PC-3 (cell line): Measurements from ENCODE around the gene TLR1. TPM values are rescaled to one million over a fixed set of nuclear protein-coding genes. Genes with fewer than 3 reads are reported as not detected.

Source experiments
- ATAC-seq: fragments of 200-7000 bp; cut with Tn5 transposase; 2 replicates; pipeline ENCODE4 v1.9.1; 2020; ENCODE audit warnings: mild to moderate bottlenecking, moderate library complexity
- BruUV-seq: library from RNA; stranded (reverse); fragments of 400-500 nt; replicated peaks from 2 replicates; lab custom pipeline; 2021; lab: Mats Ljungman, UMichigan
- CTCF ChIA-PET: fragments of 300-600 bp; sonication (Branson Sonifier 250); formaldehyde crosslinking; loops from one replicate; lab custom pipeline; 2022; ENCODE audit warnings: antibody characterized with exemption; lab: Charles Lee
- POLR2A ChIA-PET: fragments of 300-600 bp; sonication (Branson Sonifier 250); formaldehyde crosslinking; loops from one replicate; lab custom pipeline; 2022; ENCODE audit warnings: antibody characterized with exemption; ENCODE audit not compliant: unreplicated experiment; lab: Charles Lee
- DNase-seq: peaks from one replicate; pipeline ENCODE4 v3.0.0-alpha.2; 2015
- H2AFZ ChIP-seq: fragments of 300-600 bp; sonication (generic); 2 replicates; pipeline ENCODE4 v1.6.0; 2016; ENCODE audit warnings: antibody characterized with exemption, low read length
- H3F3A ChIP-seq: fragments of 300-600 bp; sonication (generic); one replicate; pipeline ENCODE4 v1.6.0; 2017; ENCODE audit warnings: antibody characterized with exemption, low read length, control low read depth, mild to moderate bottlenecking; ENCODE audit not compliant: unreplicated experiment
- H3K27ac ChIP-seq: fragments of 300-600 bp; sonication (generic); 2 replicates; pipeline ENCODE4 v1.5.1; 2016; ENCODE audit warnings: mild to moderate bottlenecking, low read length
- H3K27me3 ChIP-seq: fragments of 300-600 bp; sonication (generic); 2 replicates; pipeline ENCODE4 v1.6.1; 2016; ENCODE audit warnings: low read length, mixed read lengths
- H3K36me3 ChIP-seq: fragments of 300-600 bp; sonication (generic); 2 replicates; pipeline ENCODE4 v1.6.1; 2016; ENCODE audit warnings: low read depth, mixed run types, low read length, mixed read lengths
- H3K4me1 ChIP-seq: fragments of 300-600 bp; sonication (generic); 2 replicates; pipeline ENCODE4 v1.5.1; 2016; ENCODE audit warnings: low read length; ENCODE audit not compliant: insufficient read depth
- H3K4me2 ChIP-seq: fragments of 300-600 bp; sonication (generic); 2 replicates; pipeline ENCODE4 v1.6.0; 2016; ENCODE audit warnings: low read length
- H3K4me3 ChIP-seq: fragments of 300-600 bp; sonication (generic); 2 replicates; pipeline ENCODE4 v1.5.1; 2016; ENCODE audit warnings: mild to moderate bottlenecking, low read length, mixed read lengths
- H3K79me2 ChIP-seq: fragments of 300-600 bp; sonication (generic); 2 replicates; pipeline ENCODE4 v1.6.1; 2017; ENCODE audit warnings: low read length, mixed read lengths
- H3K9ac ChIP-seq: fragments of 300-600 bp; sonication (generic); 2 replicates; pipeline ENCODE4 v1.6.0; 2016; ENCODE audit warnings: mild to moderate bottlenecking, low read length
- H3K9me2 ChIP-seq: fragments of 300-600 bp; sonication (generic); replicated peaks from 2 replicates; pipeline ENCODE4 v1.6.1; 2016; ENCODE audit warnings: mixed run types, low read length, mixed read lengths
- H3K9me3 ChIP-seq: fragments of 300-600 bp; sonication (generic); 2 replicates; pipeline ENCODE4 v1.6.1; 2016; ENCODE audit warnings: low read length, mixed read lengths
- H4K20me1 ChIP-seq: fragments of 300-600 bp; sonication (generic); 2 replicates; pipeline ENCODE4 v1.6.1; 2016; ENCODE audit warnings: low read length, mixed read lengths
- EZH2 ChIP-seq: fragments of 300-600 bp; sonication (generic); IDR thresholded peaks from one replicate; pipeline ENCODE4 v1.6.1; 2017; ENCODE audit warnings: antibody characterized with exemption, mild to moderate bottlenecking, low read length; ENCODE audit not compliant: unreplicated experiment
- EZH2phosphoT487 ChIP-seq: fragments of 300-600 bp; sonication (generic); IDR thresholded peaks from 2 replicates; pipeline ENCODE4 v1.6.1; 2018; ENCODE audit warnings: mild to moderate bottlenecking, antibody characterized with exemption, low read length, borderline replicate concordance
- intact Hi-C: fragments of 100-400 bp; cut with micrococcal nuclease; formaldehyde crosslinking; loops from 2 replicates; pipeline ENCODE4 v1.9.0; 2023
- total RNA-seq: library from RNA; depleted of rRNA; stranded (reverse); fragments of >200 nt; gene quantifications from 2 replicates; pipeline ENCODE4 v1.2.3, GENCODE V29; 2014
- TF ChIP-seq, protein P1 (sequence below): fragments of 300-600 bp; sonication (generic); conservative IDR thresholded peaks from 2 replicates; pipeline ENCODE4 v1.5.1; 2017; ENCODE audit warnings: antibody characterized with exemption, low read depth, mild to moderate bottlenecking, low read length

TLR1 gene
- total RNA-seq, 1 experiment from 2014 or later: 0.47 TPM

DNA sequence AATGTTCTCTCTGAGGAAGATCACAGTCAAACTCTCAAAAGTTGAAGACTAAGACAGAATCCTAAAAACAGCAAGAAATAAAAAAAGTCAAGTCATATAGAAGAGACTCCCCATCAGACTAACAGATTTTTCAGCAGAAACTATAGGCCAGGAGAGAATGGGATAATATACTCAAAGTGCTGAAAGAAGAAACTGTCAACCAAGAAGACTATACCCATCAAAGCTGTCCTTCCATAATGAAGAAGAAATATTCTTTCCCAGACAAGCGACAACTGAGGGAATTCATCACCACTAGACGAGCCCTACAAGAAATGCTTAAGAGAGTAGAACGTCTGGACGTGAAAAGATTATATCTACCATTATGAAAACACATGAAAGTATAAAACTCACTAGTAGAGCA is 30.0 kb upstream of the TLR1 start:
- Histone ChIP-seq H3K27ac (no peak overlapping the region), H2AFZ (no peak overlapping the region), H3K9me3 (no peaks in the 10 kb centered on the region; the same call in 1 of the 2 replicates), H3K9me2 (no peaks in the 10 kb centered on the region), H3K4me1 (peaks cover 9% of the 10 kb centered on the region; the same call in 1 of the 2 replicates), H3K36me3 (peaks cover 3% of the 10 kb centered on the region; the same call in 1 of the 2 replicates), H4K20me1 (no peaks in the 10 kb centered on the region), H3K9ac (no peak overlapping the region), H3K79me2 (no peaks in the 10 kb centered on the region), H3K4me3 (no peak overlapping the region), H3K27me3 (no peaks in the 10 kb centered on the region), H3F3A (no peaks in the 10 kb centered on the region), H3K4me2 (no peak overlapping the region)
- ChIA-PET POLR2A (no interaction called here), CTCF (no interaction called here)
- intact Hi-C loops: no loop called here
- DNase-seq: no peak
- no peak for ATAC-seq
- BruUV-seq: no TSS peak
- TF ChIP-seq EZH2phosphoT487: no peak

DNA sequence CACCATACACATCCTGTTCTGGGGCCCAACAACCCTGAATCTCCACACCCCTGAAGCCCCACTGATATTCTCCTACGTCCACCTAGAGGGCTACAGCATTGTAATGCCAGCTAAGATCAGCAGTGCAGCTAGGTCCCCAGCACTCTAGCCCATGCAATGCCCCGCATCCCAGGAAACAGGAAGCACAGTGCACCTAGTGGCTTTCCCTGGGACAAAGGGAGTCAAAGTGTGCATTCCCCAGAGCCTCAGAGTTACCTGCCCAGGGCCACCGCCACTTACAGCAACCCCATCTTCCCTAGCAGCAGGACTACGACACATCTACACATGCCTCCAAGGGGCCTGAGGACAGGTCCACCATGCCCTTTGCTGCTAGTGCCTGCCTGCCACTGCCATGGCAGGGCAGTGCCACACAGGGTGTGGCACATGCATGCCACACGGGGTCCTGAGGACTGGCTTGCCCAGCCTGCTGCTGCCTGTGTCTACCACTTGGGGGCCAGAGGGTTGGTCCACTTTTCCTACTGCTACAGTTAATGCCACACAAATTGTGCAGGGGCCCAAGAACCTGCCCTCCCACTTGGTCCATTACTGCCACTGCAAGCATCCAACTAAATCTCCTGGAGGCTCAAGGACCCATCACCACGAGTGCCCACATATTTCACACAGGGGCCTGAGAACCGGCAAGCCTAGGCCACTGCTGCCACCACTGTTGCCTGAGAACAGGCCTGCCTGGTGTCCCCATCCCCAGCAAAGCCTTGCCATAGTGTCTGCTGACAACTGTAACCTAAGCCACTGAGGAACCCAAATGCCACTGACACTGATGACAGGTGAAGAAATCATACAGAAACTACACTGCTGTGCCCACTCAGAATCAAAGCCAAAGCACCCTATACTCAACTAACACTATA is 28.3 kb upstream of the TLR1 start:
- Histone ChIP-seq H3F3A (no peaks in the 10 kb centered on the region), H3K27ac (no peak overlapping the region), H4K20me1 (no peaks in the 10 kb centered on the region), H3K4me2 (no peak overlapping the region), H3K36me3 (peaks cover 3% of the 10 kb centered on the region; the same call in 1 of the 2 replicates), H3K79me2 (no peaks in the 10 kb centered on the region), H3K9me2 (no peaks in the 10 kb centered on the region), H3K9ac (no peak overlapping the region), H3K4me3 (no peak overlapping the region), H3K9me3 (no peaks in the 10 kb centered on the region; the same call in 1 of the 2 replicates), H2AFZ (no peak overlapping the region), H3K27me3 (no peaks in the 10 kb centered on the region), H3K4me1 (peaks cover 4% of the 10 kb centered on the region; the same call in 1 of the 2 replicates)
- no peak for TF ChIP-seq EZH2
- TF ChIP-seq, protein P1, sequence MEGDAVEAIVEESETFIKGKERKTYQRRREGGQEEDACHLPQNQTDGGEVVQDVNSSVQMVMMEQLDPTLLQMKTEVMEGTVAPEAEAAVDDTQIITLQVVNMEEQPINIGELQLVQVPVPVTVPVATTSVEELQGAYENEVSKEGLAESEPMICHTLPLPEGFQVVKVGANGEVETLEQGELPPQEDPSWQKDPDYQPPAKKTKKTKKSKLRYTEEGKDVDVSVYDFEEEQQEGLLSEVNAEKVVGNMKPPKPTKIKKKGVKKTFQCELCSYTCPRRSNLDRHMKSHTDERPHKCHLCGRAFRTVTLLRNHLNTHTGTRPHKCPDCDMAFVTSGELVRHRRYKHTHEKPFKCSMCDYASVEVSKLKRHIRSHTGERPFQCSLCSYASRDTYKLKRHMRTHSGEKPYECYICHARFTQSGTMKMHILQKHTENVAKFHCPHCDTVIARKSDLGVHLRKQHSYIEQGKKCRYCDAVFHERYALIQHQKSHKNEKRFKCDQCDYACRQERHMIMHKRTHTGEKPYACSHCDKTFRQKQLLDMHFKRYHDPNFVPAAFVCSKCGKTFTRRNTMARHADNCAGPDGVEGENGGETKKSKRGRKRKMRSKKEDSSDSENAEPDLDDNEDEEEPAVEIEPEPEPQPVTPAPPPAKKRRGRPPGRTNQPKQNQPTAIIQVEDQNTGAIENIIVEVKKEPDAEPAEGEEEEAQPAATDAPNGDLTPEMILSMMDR: 0 out of 2 replicates have a peak, but pooled peaks have one; percentile 30
- BruUV-seq: no TSS peak
- ATAC-seq (no peak), DNase-seq (no peak)
- POLR2A ChIA-PET: no interaction called here
- intact Hi-C loops: no loop called here
- CTCF ChIA-PET: no interaction called here

DNA sequence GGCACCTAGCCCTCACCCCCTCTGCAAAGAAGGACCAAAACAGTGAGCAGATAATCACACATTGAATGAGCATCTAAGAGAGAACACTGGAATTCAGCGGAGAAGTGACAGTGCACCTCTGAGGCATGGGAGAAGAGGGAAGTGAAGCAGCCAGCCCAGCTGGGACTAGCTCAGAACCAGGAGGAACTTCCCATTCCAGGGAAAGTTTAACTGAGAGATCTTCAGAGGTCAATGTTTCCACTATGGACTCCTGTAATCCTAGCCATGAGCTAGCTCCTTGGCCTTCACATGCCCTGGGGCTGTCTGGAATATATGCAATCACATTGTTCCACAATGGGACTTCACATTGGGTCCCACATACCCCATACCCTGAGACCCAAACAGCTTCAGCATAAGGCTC is 27.6 kb upstream of the TLR1 start:
- no TSS peak for BruUV-seq
- Histone ChIP-seq H2AFZ (no peak overlapping the region), H3K9me3 (no peaks in the 10 kb centered on the region; the same call in 1 of the 2 replicates), H3K4me1 (no peaks in the 10 kb centered on the region), H3F3A (no peaks in the 10 kb centered on the region), H3K36me3 (peaks cover 3% of the 10 kb centered on the region; the same call in 1 of the 2 replicates), H3K27me3 (no peaks in the 10 kb centered on the region), H3K4me2 (no peak overlapping the region), H4K20me1 (no peaks in the 10 kb centered on the region), H3K9me2 (no peaks in the 10 kb centered on the region), H3K9ac (no peak overlapping the region), H3K4me3 (no peak overlapping the region), H3K27ac (no peak overlapping the region), H3K79me2 (no peaks in the 10 kb centered on the region)
- DNase-seq: no peak
- intact Hi-C loops: no loop called here
- ChIA-PET CTCF (no interaction called here), POLR2A (no interaction called here)
- no peak for ATAC-seq
- TF ChIP-seq EZH2 (no peak), EZH2phosphoT487 (no peak)
- TF ChIP-seq, protein P1: no peak
